Lower leg skin (tissue), 3 donors: ENCODE results near the gene SMPDL3B.

Experiments used
- POLR2A ChIP-seq, 2 donors: fragments of 450-650 bp; IDR thresholded peaks; one replicate each; pipeline ENCODE4 v1.6.1; 2016 to 2017; ENCODE audit warnings: antibody characterized with exemption in 2 of 2, mild to moderate bottlenecking in 1 of 2, moderate library complexity in 1 of 2
- TF ChIP-seq, protein P1 (sequence below), 3 donors: fragments of 450-650 bp; IDR thresholded peaks; one replicate each; pipeline ENCODE4 v1.5.1; 2016; ENCODE audit warnings: antibody characterized with exemption in 3 of 3, mild to moderate bottlenecking in 3 of 3, moderate library complexity in 2 of 3

DNA sequence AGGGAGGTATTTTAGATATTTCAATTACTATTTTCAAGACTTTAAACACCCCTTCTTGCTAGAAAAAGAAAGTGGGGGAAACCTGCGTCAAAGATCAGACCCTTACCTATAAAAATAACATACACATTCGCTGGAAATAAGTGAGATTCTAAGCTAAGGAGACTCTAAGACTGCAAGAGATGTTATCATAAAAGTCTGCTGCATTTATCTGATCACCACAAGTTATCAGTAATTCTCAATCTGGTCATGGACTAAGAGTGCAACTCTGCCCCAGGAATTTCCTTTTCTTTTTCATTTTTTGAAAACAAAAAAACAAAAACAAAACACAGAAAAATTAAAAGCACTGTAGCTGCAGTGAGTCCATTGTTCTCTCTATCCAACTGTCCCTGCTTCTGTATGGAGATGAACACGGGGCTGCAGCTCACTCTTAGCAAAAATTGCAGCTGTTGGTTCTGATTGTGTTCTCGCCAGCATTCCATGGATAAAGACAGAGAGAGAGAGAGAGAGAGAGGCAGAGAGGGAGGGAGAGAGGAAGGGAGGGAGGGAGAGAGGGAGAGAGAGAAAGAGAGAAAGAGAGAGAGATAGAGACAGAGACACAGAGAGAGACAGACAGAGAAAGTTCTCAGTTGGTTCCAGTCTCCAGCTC, 39.1 kb downstream of the SMPDL3B start:
- TF ChIP-seq, protein P1, sequence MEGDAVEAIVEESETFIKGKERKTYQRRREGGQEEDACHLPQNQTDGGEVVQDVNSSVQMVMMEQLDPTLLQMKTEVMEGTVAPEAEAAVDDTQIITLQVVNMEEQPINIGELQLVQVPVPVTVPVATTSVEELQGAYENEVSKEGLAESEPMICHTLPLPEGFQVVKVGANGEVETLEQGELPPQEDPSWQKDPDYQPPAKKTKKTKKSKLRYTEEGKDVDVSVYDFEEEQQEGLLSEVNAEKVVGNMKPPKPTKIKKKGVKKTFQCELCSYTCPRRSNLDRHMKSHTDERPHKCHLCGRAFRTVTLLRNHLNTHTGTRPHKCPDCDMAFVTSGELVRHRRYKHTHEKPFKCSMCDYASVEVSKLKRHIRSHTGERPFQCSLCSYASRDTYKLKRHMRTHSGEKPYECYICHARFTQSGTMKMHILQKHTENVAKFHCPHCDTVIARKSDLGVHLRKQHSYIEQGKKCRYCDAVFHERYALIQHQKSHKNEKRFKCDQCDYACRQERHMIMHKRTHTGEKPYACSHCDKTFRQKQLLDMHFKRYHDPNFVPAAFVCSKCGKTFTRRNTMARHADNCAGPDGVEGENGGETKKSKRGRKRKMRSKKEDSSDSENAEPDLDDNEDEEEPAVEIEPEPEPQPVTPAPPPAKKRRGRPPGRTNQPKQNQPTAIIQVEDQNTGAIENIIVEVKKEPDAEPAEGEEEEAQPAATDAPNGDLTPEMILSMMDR (IDR thresholded peaks at IDR 0.05), result no peak
- no peak for TF ChIP-seq POLR2A (IDR thresholded peaks at IDR 0.05)
